ENCODE data around the gene PIWIL1.

The PIWIL1 gene

DNA sequence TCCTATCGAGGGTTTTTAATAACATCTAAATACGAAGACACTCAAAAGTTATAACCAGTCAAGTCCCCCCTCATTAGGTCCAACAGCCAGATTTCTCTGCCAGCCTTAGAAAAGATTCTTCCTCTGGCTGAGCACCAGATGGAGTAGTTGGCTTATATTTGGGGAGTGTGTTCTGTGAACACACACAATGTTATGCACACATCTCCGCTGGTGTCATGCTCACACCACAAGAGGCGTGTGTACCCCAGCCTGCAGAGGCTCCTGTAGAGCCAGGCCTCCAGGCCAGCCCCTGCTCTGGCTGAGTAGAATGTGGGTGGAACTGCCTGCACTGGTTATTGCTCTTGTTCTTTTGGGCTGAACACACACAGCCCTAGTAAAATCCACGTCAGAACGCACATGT is 64.0 kb downstream of the PIWIL1 start:
- H3K27me3 ChIP-seq (ENCODE audit: low read length) = no peaks in the 10 kb centered on the region
- no peaks in the 10 kb centered on the region for H3F3A ChIP-seq (ENCODE audit: insufficient read depth)
- H3K27ac ChIP-seq (ENCODE audit: low read depth, low read length) = no peak overlapping the region
- no peaks in the 10 kb centered on the region for H4K20me1 ChIP-seq (ENCODE audit: low read depth, low read length)
- no peak overlapping the region for H2AFZ ChIP-seq (ENCODE audit: low read depth, low read length, severe bottlenecking)
- no peak for TF ChIP-seq EZH2phosphoT487 (conservative IDR thresholded peaks at IDR 0.05; ENCODE audit: low read length)
- no peak overlapping the region for H3K9ac ChIP-seq (ENCODE audit: low read length)
- no peaks in the 10 kb centered on the region for H3K9me2 ChIP-seq (replicated peaks; ENCODE audit: insufficient read depth, low read length)
- H3K4me2 ChIP-seq (ENCODE audit: low read depth, low read length, poor library complexity, severe bottlenecking) = no peak overlapping the region
- no peaks in the 10 kb centered on the region for H3K36me3 ChIP-seq (ENCODE audit: low read length)
- no peaks in the 10 kb centered on the region for H3K9me3 ChIP-seq (ENCODE audit: insufficient read depth, low read length)
- H3K79me2 ChIP-seq (ENCODE audit: insufficient read depth, low read length) = no peaks in the 10 kb centered on the region
- no peak overlapping the region for H3K4me3 ChIP-seq (ENCODE audit: insufficient read depth, low read length, poor library complexity, severe bottlenecking)

DNA sequence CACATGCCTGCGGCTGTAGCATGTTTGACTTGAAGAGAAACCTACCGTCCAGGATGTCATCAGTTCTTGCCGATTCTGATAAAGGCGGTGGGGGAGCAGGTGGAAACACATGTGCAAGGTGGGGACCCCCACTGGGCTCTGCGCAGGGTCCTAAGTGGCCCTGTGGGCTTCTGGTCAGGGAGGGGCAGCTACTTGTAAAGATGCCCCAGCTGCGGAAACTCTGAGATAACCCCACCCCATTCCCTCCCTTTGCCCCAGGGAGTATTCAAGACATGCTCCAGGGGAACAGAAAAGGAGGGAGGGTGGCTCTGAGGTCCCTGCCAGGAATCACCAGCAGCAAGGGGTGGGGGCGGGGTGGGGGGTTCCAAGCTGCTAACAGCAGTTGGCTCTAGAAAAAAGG is 67.6 kb downstream of the PIWIL1 start:
- TF ChIP-seq EZH2phosphoT487 (conservative IDR thresholded peaks at IDR 0.05; ENCODE audit: low read length) = no peak
- TF ChIP-seq, protein P1, sequence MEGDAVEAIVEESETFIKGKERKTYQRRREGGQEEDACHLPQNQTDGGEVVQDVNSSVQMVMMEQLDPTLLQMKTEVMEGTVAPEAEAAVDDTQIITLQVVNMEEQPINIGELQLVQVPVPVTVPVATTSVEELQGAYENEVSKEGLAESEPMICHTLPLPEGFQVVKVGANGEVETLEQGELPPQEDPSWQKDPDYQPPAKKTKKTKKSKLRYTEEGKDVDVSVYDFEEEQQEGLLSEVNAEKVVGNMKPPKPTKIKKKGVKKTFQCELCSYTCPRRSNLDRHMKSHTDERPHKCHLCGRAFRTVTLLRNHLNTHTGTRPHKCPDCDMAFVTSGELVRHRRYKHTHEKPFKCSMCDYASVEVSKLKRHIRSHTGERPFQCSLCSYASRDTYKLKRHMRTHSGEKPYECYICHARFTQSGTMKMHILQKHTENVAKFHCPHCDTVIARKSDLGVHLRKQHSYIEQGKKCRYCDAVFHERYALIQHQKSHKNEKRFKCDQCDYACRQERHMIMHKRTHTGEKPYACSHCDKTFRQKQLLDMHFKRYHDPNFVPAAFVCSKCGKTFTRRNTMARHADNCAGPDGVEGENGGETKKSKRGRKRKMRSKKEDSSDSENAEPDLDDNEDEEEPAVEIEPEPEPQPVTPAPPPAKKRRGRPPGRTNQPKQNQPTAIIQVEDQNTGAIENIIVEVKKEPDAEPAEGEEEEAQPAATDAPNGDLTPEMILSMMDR (IDR thresholded peaks at IDR 0.05; ENCODE audit: insufficient read depth, low read length, poor library complexity, severe bottlenecking) = no peak
- Histone ChIP-seq H3K9ac (ENCODE audit: low read length) (no peak overlapping the region), H3K9me2 (replicated peaks; ENCODE audit: insufficient read depth, low read length) (no peaks in the 10 kb centered on the region), H4K20me1 (ENCODE audit: low read depth, low read length) (no peaks in the 10 kb centered on the region), H3K79me2 (ENCODE audit: insufficient read depth, low read length) (no peaks in the 10 kb centered on the region), H3F3A (ENCODE audit: insufficient read depth) (no peaks in the 10 kb centered on the region), H3K36me3 (ENCODE audit: low read length) (no peaks in the 10 kb centered on the region), H3K4me3 (ENCODE audit: insufficient read depth, low read length, poor library complexity, severe bottlenecking) (no peak overlapping the region), H3K4me2 (ENCODE audit: low read depth, low read length, poor library complexity, severe bottlenecking) (no peak overlapping the region), H3K9me3 (ENCODE audit: insufficient read depth, low read length) (no peaks in the 10 kb centered on the region), H3K27me3 (ENCODE audit: low read length) (no peaks in the 10 kb centered on the region), H2AFZ (ENCODE audit: low read depth, low read length, severe bottlenecking) (no peak overlapping the region), H3K27ac (ENCODE audit: low read depth, low read length) (no peak overlapping the region)

DNA sequence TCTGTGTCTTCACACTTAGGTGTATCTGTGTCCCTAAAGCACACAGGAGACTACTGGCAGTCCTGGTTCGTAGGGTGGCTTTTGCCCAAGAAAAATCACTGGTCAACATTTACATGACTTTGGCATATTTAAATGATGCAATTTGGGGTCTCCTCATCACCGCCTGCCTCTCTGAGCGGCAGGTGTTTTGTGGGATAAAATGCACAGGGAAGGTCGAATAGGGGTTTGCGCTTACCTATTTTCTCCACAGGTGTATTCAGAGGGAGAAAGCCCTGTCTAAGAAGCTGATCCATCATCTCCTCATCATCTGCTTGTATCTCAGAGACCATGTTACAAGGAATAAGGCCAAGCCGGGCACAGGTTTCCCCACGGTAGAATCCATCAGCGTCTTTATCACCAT is 74.7 kb downstream of the PIWIL1 start:
- H3F3A ChIP-seq (ENCODE audit: insufficient read depth) = no peaks in the 10 kb centered on the region
- no peak overlapping the region for H3K27ac ChIP-seq (ENCODE audit: low read depth, low read length)
- no peaks in the 10 kb centered on the region for H3K27me3 ChIP-seq (ENCODE audit: low read length)
- no peak overlapping the region for H3K4me3 ChIP-seq (ENCODE audit: insufficient read depth, low read length, poor library complexity, severe bottlenecking)
- TF ChIP-seq, protein P1 (IDR thresholded peaks at IDR 0.05; ENCODE audit: insufficient read depth, low read length, poor library complexity, severe bottlenecking) = no peak
- no peak for TF ChIP-seq EZH2phosphoT487 (conservative IDR thresholded peaks at IDR 0.05; ENCODE audit: low read length)
- no peaks in the 10 kb centered on the region for H4K20me1 ChIP-seq (ENCODE audit: low read depth, low read length)
- H3K9ac ChIP-seq (ENCODE audit: low read length) = no peak overlapping the region
- no peak overlapping the region for H2AFZ ChIP-seq (ENCODE audit: low read depth, low read length, severe bottlenecking)
- no peaks in the 10 kb centered on the region for H3K79me2 ChIP-seq (ENCODE audit: insufficient read depth, low read length)
- no peaks in the 10 kb centered on the region for H3K9me3 ChIP-seq (ENCODE audit: insufficient read depth, low read length)
- no peak overlapping the region for H3K4me2 ChIP-seq (ENCODE audit: low read depth, low read length, poor library complexity, severe bottlenecking)
- H3K36me3 ChIP-seq (ENCODE audit: low read length) = no peaks in the 10 kb centered on the region
- H3K9me2 ChIP-seq (replicated peaks; ENCODE audit: insufficient read depth, low read length) = no peaks in the 10 kb centered on the region

DNA sequence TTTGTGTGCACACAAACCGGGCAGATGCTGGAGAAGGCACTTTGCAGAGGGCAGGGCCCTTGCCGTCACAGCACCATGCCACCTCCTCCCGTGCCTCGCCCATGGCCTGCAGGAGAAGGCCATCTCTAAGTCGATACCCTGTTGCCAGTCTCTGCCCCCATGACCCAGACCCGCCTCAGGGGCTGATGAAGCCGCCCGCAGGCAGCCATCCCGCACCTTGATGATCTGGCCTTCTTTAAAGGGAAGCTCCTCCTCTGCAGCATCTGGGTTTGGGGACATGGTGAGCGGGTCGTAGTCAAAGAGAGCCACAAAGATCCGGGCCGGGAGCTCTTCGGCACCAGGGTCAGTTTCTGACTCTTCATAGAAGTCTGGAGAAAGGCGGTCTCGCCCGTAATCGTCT is 76.2 kb downstream of the PIWIL1 start:
- Histone ChIP-seq H4K20me1 (ENCODE audit: low read depth, low read length) (no peaks in the 10 kb centered on the region), H3K27me3 (ENCODE audit: low read length) (no peaks in the 10 kb centered on the region), H3K9me3 (ENCODE audit: insufficient read depth, low read length) (no peaks in the 10 kb centered on the region), H3K9me2 (replicated peaks; ENCODE audit: insufficient read depth, low read length) (no peaks in the 10 kb centered on the region), H3K4me2 (ENCODE audit: low read depth, low read length, poor library complexity, severe bottlenecking) (no peak overlapping the region), H3K9ac (ENCODE audit: low read length) (no peak overlapping the region), H3K36me3 (ENCODE audit: low read length) (no peaks in the 10 kb centered on the region), H3K4me3 (ENCODE audit: insufficient read depth, low read length, poor library complexity, severe bottlenecking) (no peak overlapping the region), H2AFZ (ENCODE audit: low read depth, low read length, severe bottlenecking) (no peak overlapping the region), H3F3A (ENCODE audit: insufficient read depth) (no peaks in the 10 kb centered on the region), H3K79me2 (ENCODE audit: insufficient read depth, low read length) (no peaks in the 10 kb centered on the region), H3K27ac (ENCODE audit: low read depth, low read length) (no peak overlapping the region)
- TF ChIP-seq, protein P1 (IDR thresholded peaks at IDR 0.05; ENCODE audit: insufficient read depth, low read length, poor library complexity, severe bottlenecking) = no peak
- no peak for TF ChIP-seq EZH2phosphoT487 (conservative IDR thresholded peaks at IDR 0.05; ENCODE audit: low read length)

Measured in SU-DHL-6 (cell line).